Endothelial cell (in vitro differentiated cells): ENCODE data around the gene CAMSAP1. TPM values are rescaled to one million over a fixed set of nuclear protein-coding genes. Genes with fewer than 3 reads are reported as not detected.

Experiments
- DNase-seq: peaks from one replicate; pipeline ENCODE4 v3.0.0; 2021; ENCODE audit warnings: low spot score
- H3K27ac Mint-ChIP-seq: one replicate; pipeline ENCODE4 v1.8.0; 2021; ENCODE audit warnings: mixed read lengths, inconsistent platforms; ENCODE audit not compliant: unreplicated experiment
- H3K27me3 Mint-ChIP-seq: one replicate; pipeline ENCODE4 v1.8.0; 2021; ENCODE audit warnings: mild to moderate bottlenecking, moderate library complexity, mixed read lengths, inconsistent platforms; ENCODE audit not compliant: unreplicated experiment
- H3K36me3 Mint-ChIP-seq: one replicate; pipeline ENCODE4 v1.8.0; 2021; ENCODE audit warnings: mild to moderate bottlenecking, low read depth, mixed read lengths, inconsistent platforms; ENCODE audit not compliant: unreplicated experiment
- H3K4me1 Mint-ChIP-seq: one replicate; pipeline ENCODE4 v1.8.0; 2021; ENCODE audit warnings: mild to moderate bottlenecking, mixed read lengths, inconsistent platforms; ENCODE audit not compliant: unreplicated experiment
- H3K4me3 Mint-ChIP-seq: one replicate; pipeline ENCODE4 v1.8.0; 2021; ENCODE audit warnings: mild to moderate bottlenecking, mixed read lengths, inconsistent platforms; ENCODE audit not compliant: unreplicated experiment
- H3K9me3 Mint-ChIP-seq: one replicate; pipeline ENCODE4 v1.8.0; 2021; ENCODE audit warnings: mixed read lengths, inconsistent platforms; ENCODE audit not compliant: unreplicated experiment
- CTCF ChIP-seq: fragments of 200-600 bp; sonication (generic); IDR thresholded peaks from one replicate; pipeline ENCODE4 v1.5.0; 2021; ENCODE audit warnings: antibody characterized with exemption; ENCODE audit not compliant: unreplicated experiment
- total RNA-seq: library from RNA; stranded (reverse); fragmentation: NEBNext Ultra II Directional; extraction: Animal tissue kit (Norgen Biotek cat#: 25700); gene quantifications from one replicate; pipeline ENCODE4 v1.2.1, GENCODE V29; 2021; ENCODE audit not compliant: unreplicated experiment

Gene CAMSAP1
- total RNA-seq, 1 donor from 2014 or later, result 44.7 TPM

- no peak overlapping the region for H3K27ac Mint-ChIP-seq
- no peak overlapping the region for H3K4me3 Mint-ChIP-seq
- no peaks in the 10 kb centered on the region for H3K36me3 Mint-ChIP-seq
- no peak for TF ChIP-seq CTCF
- H3K27me3 Mint-ChIP-seq, result peaks cover 10% of the 10 kb centered on the region
- peaks cover 8% of the 10 kb centered on the region for H3K4me1 Mint-ChIP-seq
- no peaks in the 10 kb centered on the region for H3K9me3 Mint-ChIP-seq
- no peak for DNase-seq
Measured at GRCh38 chr9:135793221-135794056, 113.9 kb downstream of the CAMSAP1 start.

- Mint-ChIP-seq H3K36me3 (no peaks in the 10 kb centered on the region), H3K4me1 (peaks cover 3% of the 10 kb centered on the region), H3K27ac (no peak overlapping the region), H3K9me3 (no peaks in the 10 kb centered on the region), H3K4me3 (no peak overlapping the region), H3K27me3 (peaks cover 7% of the 10 kb centered on the region)
- DNase-seq, result no peak
- TF ChIP-seq CTCF, result no peak
Measured at GRCh38 chr9:135792268-135793128, 114.8 kb downstream of the CAMSAP1 start.

- no peak for DNase-seq
- Mint-ChIP-seq H3K36me3 (no peaks in the 10 kb centered on the region), H3K4me1 (no peaks in the 10 kb centered on the region), H3K9me3 (no peaks in the 10 kb centered on the region), H3K27ac (no peak overlapping the region), H3K4me3 (no peak overlapping the region), H3K27me3 (peaks cover 7% of the 10 kb centered on the region)
- no peak for TF ChIP-seq CTCF
Measured at GRCh38 chr9:135791431-135792267, 115.7 kb downstream of the CAMSAP1 start.

GRCh38 chr9:135790850-135791249 is 116.5 kb downstream of the CAMSAP1 start:
- Mint-ChIP-seq H3K4me1 (no peaks in the 10 kb centered on the region), H3K4me3 (no peak overlapping the region), H3K36me3 (no peaks in the 10 kb centered on the region), H3K27me3 (peaks cover 7% of the 10 kb centered on the region), H3K9me3 (no peaks in the 10 kb centered on the region), H3K27ac (no peak overlapping the region)
- DNase-seq, result no peak
- TF ChIP-seq CTCF, result no peak
